PC-9 (cell line): ENCODE data around the gene SLC7A8. TPM values are rescaled to one million over a fixed set of nuclear protein-coding genes. Genes with fewer than 3 reads are reported as not detected.
A peak's percentile ranks its signal among the peaks of the same experiment; 100 is the strongest.

Experiments used
- BruUV-seq: library from RNA; stranded (reverse); fragments of 400-500 nt; replicated peaks from 2 replicates; lab custom pipeline; 2021; lab: Mats Ljungman, UMichigan
- CTCF ChIA-PET: fragments of 300-600 bp; sonication (Branson Sonifier 250); formaldehyde crosslinking; loops from one replicate; lab custom pipeline; 2022; ENCODE audit warnings: antibody characterized with exemption; lab: Charles Lee
- POLR2A ChIA-PET: fragments of 300-600 bp; sonication (Branson Sonifier 250); formaldehyde crosslinking; loops from one replicate; lab custom pipeline; 2022; ENCODE audit warnings: antibody characterized with exemption; ENCODE audit not compliant: unreplicated experiment; lab: Charles Lee
- DNase-seq, 2 experiments: peaks; one replicate each; pipeline versions ENCODE4 v3.0.0 to v3.0.0-alpha.2; 2015 to 2022; ENCODE audit warnings: mixed read lengths in 1 of 2
- H2AFZ ChIP-seq: fragments of 200-600 bp; sonication (generic); 2 replicates; pipeline ENCODE4 v1.8.1; 2017; ENCODE audit warnings: antibody characterized with exemption
- H3F3A ChIP-seq: fragments of 200-600 bp; sonication (generic); 2 replicates; pipeline ENCODE4 v1.8.1; 2017; ENCODE audit warnings: antibody characterized with exemption, mild to moderate bottlenecking, low read depth; ENCODE audit not compliant: insufficient read depth
- H3K27ac ChIP-seq: fragments of 200-600 bp; sonication (generic); 2 replicates; pipeline ENCODE4 v1.6.1; 2016; ENCODE audit warnings: mixed run types
- H3K27me3 ChIP-seq: fragments of 200-600 bp; sonication (generic); 2 replicates; pipeline ENCODE4 v1.6.1; 2016; ENCODE audit warnings: low read depth, mixed run types; ENCODE audit not compliant: insufficient read depth
- H3K36me3 ChIP-seq: fragments of 200-600 bp; sonication (generic); 2 replicates; pipeline ENCODE4 v1.6.1; 2016; ENCODE audit warnings: low read depth, mixed run types
- H3K4me1 ChIP-seq: fragments of 200-600 bp; sonication (generic); replicated peaks from 2 replicates; pipeline ENCODE4 v1.6.1; 2016; ENCODE audit warnings: mixed run types; ENCODE audit not compliant: insufficient read depth
- H3K4me2 ChIP-seq: fragments of 200-600 bp; sonication (generic); 2 replicates; pipeline ENCODE4 v1.6.1; 2017; ENCODE audit warnings: mixed run types
- H3K4me3 ChIP-seq: fragments of 200-600 bp; sonication (generic); 2 replicates; pipeline ENCODE4 v1.6.1; 2016; ENCODE audit warnings: mixed run types
- H3K79me2 ChIP-seq: fragments of 200-600 bp; sonication (generic); 2 replicates; pipeline ENCODE4 v1.6.1; 2017; ENCODE audit warnings: low read depth, mixed run types
- H3K9me2 ChIP-seq: fragments of 200-600 bp; sonication (generic); 2 replicates; pipeline ENCODE4 v1.8.1; 2017; ENCODE audit warnings: mild to moderate bottlenecking; ENCODE audit not compliant: insufficient read depth
- H3K9me3 ChIP-seq: fragments of 200-600 bp; sonication (generic); 2 replicates; pipeline ENCODE4 v1.8.1; 2016; ENCODE audit warnings: low read depth; ENCODE audit not compliant: insufficient read depth
- H4K20me1 ChIP-seq: fragments of 200-600 bp; sonication (generic); 2 replicates; pipeline ENCODE4 v1.8.1; 2017; ENCODE audit not compliant: insufficient read depth
- CTCF ChIP-seq: fragments of 200-600 bp; sonication (generic); conservative IDR thresholded peaks from 2 replicates; pipeline ENCODE4 v1.6.1; 2017; ENCODE audit warnings: mixed run types, antibody characterized with exemption, mild to moderate bottlenecking, moderate library complexity
- EZH2 ChIP-seq: fragments of 200-600 bp; sonication (generic); IDR thresholded peaks from 2 replicates; pipeline ENCODE4 v1.8.0; 2017; ENCODE audit warnings: antibody characterized with exemption, low read depth
- intact Hi-C: fragments of 100-400 bp; cut with micrococcal nuclease; formaldehyde crosslinking; loops from one replicate; pipeline ENCODE4 v1.10.0; 2022; ENCODE audit not compliant: unreplicated experiment
- total RNA-seq: library from RNA; stranded (reverse); gene quantifications from 2 replicates; pipeline ENCODE4 v1.2.3, GENCODE V29; 2021

The SLC7A8 gene
- total RNA-seq, 1 experiment from 2014 or later = 3.6 TPM

- DNase-seq = peak; percentile 77 to 96
- no peak overlapping the region for H3K4me3 ChIP-seq
- intact Hi-C loops = loop anchor here (2.0 to 10.0 kb wide), 2 partner anchors 16 to 226 kb away; partner anchors contain the start of genes ACIN1, BCL2L2, C14orf119 and PPP1R3E
Measured at GRCh38 chr14:23078692-23079116, 104.8 kb downstream of the SLC7A8 start.

DNA sequence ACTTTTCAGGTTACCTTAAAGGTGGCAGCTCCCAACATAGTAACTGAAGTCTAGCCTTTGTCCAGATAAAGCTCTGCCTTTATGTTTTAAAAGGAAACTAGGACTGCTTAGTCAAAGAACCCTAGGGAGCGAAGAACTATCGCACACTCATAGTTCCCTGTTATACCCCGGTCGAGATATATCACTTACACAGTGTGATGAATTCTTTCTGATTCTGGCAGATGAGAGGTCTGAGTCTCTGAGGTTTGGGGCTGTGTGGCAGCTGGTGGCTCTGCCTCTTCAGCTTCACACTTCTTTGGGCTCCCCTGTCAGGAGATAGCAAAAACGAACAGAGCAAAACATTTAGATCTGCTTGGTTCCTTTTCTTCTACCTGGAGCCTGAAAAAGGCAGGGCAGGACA, 105.5 kb downstream of the SLC7A8 start:
- Histone ChIP-seq H3K27me3 (no peaks in the 10 kb centered on the region), H3F3A (peaks cover 59% of the 10 kb centered on the region), H3K4me3 (peak overlapping the region; percentile 1; the same call in 1 of the 2 replicates), H3K36me3 (peaks cover 35% of the 10 kb centered on the region), H3K4me2 (peak overlapping the region; percentile 56), H2AFZ (no peak overlapping the region), H3K79me2 (peaks cover 20% of the 10 kb centered on the region; the same call in 1 of the 2 replicates), H3K9me2 (no peaks in the 10 kb centered on the region), H3K9me3 (no peaks in the 10 kb centered on the region), H4K20me1 (no peaks in the 10 kb centered on the region), H3K4me1 (peaks cover 58% of the 10 kb centered on the region), H3K27ac (peak overlapping the region; percentile 92)
- POLR2A ChIA-PET = no interaction called here
- intact Hi-C loops = loop anchor here (2.0 to 10.0 kb wide), 2 partner anchors 17 to 227 kb away; partner anchors contain the start of genes ACIN1, BCL2L2, C14orf119 and PPP1R3E
- CTCF ChIA-PET = interaction anchor here (2.8 kb wide), 1 partner anchor 9 kb away, joined by 15 read pairs; no protein-coding TSS in a partner anchor
- no TSS peak for BruUV-seq
- DNase-seq = no peak
- no peak for TF ChIP-seq EZH2
- no peak for TF ChIP-seq CTCF

More at GRCh38 chr14:23078692-23079116, 104.8 kb downstream of the SLC7A8 start:
- Histone ChIP-seq H3F3A (peaks cover 52% of the 10 kb centered on the region), H3K27me3 (no peaks in the 10 kb centered on the region), H3K36me3 (peaks cover 33% of the 10 kb centered on the region), H3K79me2 (peaks cover 20% of the 10 kb centered on the region; the same call in 1 of the 2 replicates), H3K9me3 (no peaks in the 10 kb centered on the region), H4K20me1 (no peaks in the 10 kb centered on the region), H3K27ac (peak overlapping the region; percentile 96), H3K9me2 (no peaks in the 10 kb centered on the region), H3K4me1 (peaks cover 53% of the 10 kb centered on the region), H2AFZ (no peak overlapping the region), H3K4me2 (peak overlapping the region; percentile 56)
- POLR2A ChIA-PET = interaction anchor here (1.0 kb wide), 2 partner anchors 17 to 205 kb away, joined by 5 to 6 read pairs; no protein-coding TSS in a partner anchor
- no peak for TF ChIP-seq CTCF
- no peak for TF ChIP-seq EZH2
- CTCF ChIA-PET = interaction anchor here (0.6 to 2.8 kb wide), 3 partner anchors 10 to 92 kb away, joined by 3 to 15 read pairs (median 4); no protein-coding TSS in a partner anchor
- no TSS peak for BruUV-seq

DNA sequence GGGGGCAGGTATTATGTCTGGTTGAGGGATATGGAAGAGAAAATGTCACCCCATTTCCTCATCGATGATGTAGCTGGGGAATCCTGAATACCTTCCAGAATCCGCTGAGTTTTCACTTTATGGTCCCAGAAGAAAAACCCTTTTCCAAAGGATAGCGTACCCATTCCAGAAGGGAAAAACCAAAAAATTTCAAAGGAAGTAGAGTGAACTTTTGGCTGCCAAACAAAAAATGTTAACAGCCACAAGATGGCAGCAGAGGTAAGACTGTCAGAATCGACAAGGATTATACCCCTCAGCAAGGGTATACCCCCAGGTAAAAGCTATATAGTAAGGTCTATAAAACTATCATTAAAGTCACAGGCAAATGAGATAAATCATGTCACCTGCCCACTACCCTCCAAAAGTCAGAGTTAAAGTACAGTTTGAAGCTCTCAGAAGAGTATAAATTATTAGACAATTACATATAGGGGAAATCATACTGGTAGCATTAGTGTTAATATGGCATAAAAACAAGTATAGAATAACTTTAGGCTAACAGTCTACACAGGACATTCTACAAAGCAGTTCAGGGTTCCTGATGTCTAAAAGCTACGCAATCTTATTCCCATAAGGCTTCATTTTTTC, 106.6 kb downstream of the SLC7A8 start:
- TF ChIP-seq CTCF (peak; percentile 76), EZH2 (no peak)
- Histone ChIP-seq H2AFZ (no peak overlapping the region), H3F3A (peaks cover 70% of the 10 kb centered on the region), H3K9me2 (no peaks in the 10 kb centered on the region), H3K27ac (peak overlapping the region; percentile 92), H3K79me2 (peaks cover 24% of the 10 kb centered on the region; the same call in 1 of the 2 replicates), H3K36me3 (peaks cover 38% of the 10 kb centered on the region), H3K27me3 (no peaks in the 10 kb centered on the region), H3K9me3 (no peaks in the 10 kb centered on the region), H3K4me1 (peaks cover 69% of the 10 kb centered on the region), H4K20me1 (no peaks in the 10 kb centered on the region; the same call in 1 of the 2 replicates), H3K4me3 (no peak overlapping the region), H3K4me2 (peak overlapping the region; percentile 56; the same call in 1 of the 2 replicates)
- CTCF ChIA-PET = interaction anchor here (0.5 to 2.8 kb wide), 6 partner anchors 8 to 240 kb away, joined by 3 to 15 read pairs (median 4); partner anchors contain the start of genes ACIN1, C14orf119 and REM2
- no TSS peak for BruUV-seq
- intact Hi-C loops = loop anchor here (10.0 kb wide), 1 partner anchor 228 kb away; the partner anchor contains the start of genes BCL2L2 and PPP1R3E
- POLR2A ChIA-PET = no interaction called here
- DNase-seq = no peak

Other genes with a start within 250 kb of the SLC7A8 start
- gene HAUS4, start 226.6 kb downstream of the SLC7A8 start, total RNA-seq = 23.1 and 36.0 TPM in 2 replicates
- 37.4 and 42.6 TPM in 2 replicates for gene AJUBA, start 201.1 kb downstream of the SLC7A8 start, total RNA-seq
- gene C14orf93, start 173.5 kb downstream of the SLC7A8 start, total RNA-seq = 13.3 and 13.9 TPM in 2 replicates
- gene PSMB5, start 148.8 kb downstream of the SLC7A8 start, total RNA-seq = 122 and 146 TPM in 2 replicates
- not detected in 2 replicates for gene PSMB11, start 141.4 kb downstream of the SLC7A8 start, total RNA-seq
- 16.4 and 18.8 TPM in 2 replicates for gene CDH24, start 126.1 kb downstream of the SLC7A8 start, total RNA-seq
- 113 and 171 TPM in 2 replicates for gene ACIN1, start 88.5 kb downstream of the SLC7A8 start, total RNA-seq
- gene C14orf119, start 88.2 kb downstream of the SLC7A8 start, total RNA-seq = 26.8 and 46.5 TPM in 2 replicates
- not detected in 2 replicates for gene CIROP, start 78.7 kb downstream of the SLC7A8 start, total RNA-seq
- gene CEBPE, start 64.4 kb downstream of the SLC7A8 start, total RNA-seq = not detected in 2 replicates
- gene RNF212B, start 54.3 kb upstream of the SLC7A8 start, total RNA-seq = not detected in 2 replicates
- 14.0 TPM in 2 replicates for gene HOMEZ, start 102.5 kb upstream of the SLC7A8 start, total RNA-seq
- gene PPP1R3E, start 119.2 kb upstream of the SLC7A8 start, total RNA-seq = 8.1 and 9.5 TPM in 2 replicates
- 20.3 and 25.7 TPM in 2 replicates for gene BCL2L2, start 123.2 kb upstream of the SLC7A8 start, total RNA-seq
- 107 and 142 TPM in 2 replicates for gene PABPN1, start 137.8 kb upstream of the SLC7A8 start, total RNA-seq
- gene SLC22A17, start 169.2 kb upstream of the SLC7A8 start, total RNA-seq = not detected in 2 replicates
- gene EFS, start 181.5 kb upstream of the SLC7A8 start, total RNA-seq = not detected in 2 replicates
- gene IL25, start 189.1 kb upstream of the SLC7A8 start, total RNA-seq = not detected in 2 replicates
- gene CMTM5, start 193.4 kb upstream of the SLC7A8 start, total RNA-seq = not detected in 2 replicates
- not detected in 2 replicates for gene MYH6, start 224.6 kb upstream of the SLC7A8 start, total RNA-seq